Measurements from ENCODE around the gene G3BP2.

GRCh38 chr4:75702919-75703411 is 29.8 kb upstream of the G3BP2 start:
- TF ChIP-seq CTCF (IDR thresholded peaks at IDR 0.05; ENCODE audit: poor library complexity, severe bottlenecking), result no peak
- no peak for TF ChIP-seq EP300 (conservative IDR thresholded peaks at IDR 0.05; ENCODE audit: poor library complexity, severe bottlenecking)
- no peak for TF ChIP-seq REST (IDR thresholded peaks at IDR 0.05; ENCODE audit: borderline replicate concordance)
- TF ChIP-seq POLR2AphosphoS5 (IDR thresholded peaks at IDR 0.05), result no peak
- no peak for TF ChIP-seq EZH2 (IDR thresholded peaks at IDR 0.05; ENCODE audit: borderline replicate concordance, insufficient read depth, low read length, poor library complexity, severe bottlenecking)
- TF ChIP-seq MXI1 (conservative IDR thresholded peaks at IDR 0.05; ENCODE audit: poor library complexity, severe bottlenecking), result no peak
- no peak for TF ChIP-seq TAF1 (IDR thresholded peaks at IDR 0.05; ENCODE audit: low read depth)
- no peak for TF ChIP-seq SMC3 (conservative IDR thresholded peaks at IDR 0.05; ENCODE audit: poor library complexity)

All from neural cell (in vitro differentiated cells).